IMR-90 (cell line): Measurements from ENCODE around the gene PPARG. TPM values are rescaled to one million over a fixed set of nuclear protein-coding genes. Genes with fewer than 3 reads are reported as not detected.

ENCODE experiments used
- ATAC-seq: fragments of 200-7000 bp; cut with Tn5 transposase; 2 replicates; pipeline ENCODE4 v1.9.1; 2020; ENCODE audit warnings: low read depth, mild to moderate bottlenecking, moderate library complexity
- BruUV-seq: library from RNA; stranded (reverse); fragments of 400-500 nt; replicated peaks from 2 replicates; lab custom pipeline; 2021; lab: Mats Ljungman, UMichigan
- CTCF ChIA-PET: fragments of 300-600 bp; formaldehyde crosslinking; extraction: SDS; loops from one replicate; lab custom pipeline; 2021; ENCODE audit warnings: antibody characterized with exemption; lab: Yijun Ruan, JAX
- POLR2A ChIA-PET: fragments of 300-600 bp; sonication (Branson Sonifier 250); formaldehyde crosslinking; loops from one replicate; lab custom pipeline; 2022; ENCODE audit warnings: antibody characterized with exemption; ENCODE audit not compliant: unreplicated experiment; lab: Charles Lee
- DNase-seq: peaks from one replicate; pipeline ENCODE4 v3.0.0; 2013
- H2AFZ ChIP-seq: replicated peaks from 2 replicates; pipeline ENCODE3; 2013; ENCODE audit warnings: low read length, mild to moderate bottlenecking; ENCODE audit not compliant: poor library complexity
- H2AK5ac ChIP-seq: 2 replicates; pipeline ENCODE4 v1.6.1; 2013; ENCODE audit warnings: low read depth, low read length, inconsistent platforms
- H2AK9ac ChIP-seq: replicated peaks from 2 replicates; pipeline ENCODE3; 2013; ENCODE audit warnings: mild to moderate bottlenecking, low read depth, low read length, moderate library complexity; ENCODE audit not compliant: poor library complexity
- H2BK120ac ChIP-seq: 2 replicates; pipeline ENCODE4 v1.6.1; 2013; ENCODE audit warnings: low read depth, low read length, inconsistent platforms
- H2BK15ac ChIP-seq: 3 replicates; pipeline ENCODE4 v1.6.1; 2013; ENCODE audit warnings: low read depth, low read length, inconsistent platforms
- H2BK20ac ChIP-seq: 2 replicates; pipeline ENCODE4 v1.6.1; 2013; ENCODE audit warnings: low read depth, mild to moderate bottlenecking, inconsistent platforms, low read length, moderate library complexity
- H2BK5ac ChIP-seq: 2 replicates; pipeline ENCODE4 v1.6.1; 2013; ENCODE audit warnings: mild to moderate bottlenecking, low read depth, low read length, inconsistent platforms; ENCODE audit not compliant: poor library complexity, severe bottlenecking
- H3K14ac ChIP-seq: replicated peaks from 2 replicates; pipeline ENCODE4 v1.6.1; 2013; ENCODE audit warnings: low read depth, low read length, inconsistent platforms
- H3K18ac ChIP-seq: 2 replicates; pipeline ENCODE4 v1.6.1; 2013; ENCODE audit warnings: low read depth, low read length, control low read depth
- H3K23ac ChIP-seq: 2 replicates; pipeline ENCODE4 v1.6.1; 2013; ENCODE audit warnings: low read depth, low read length, inconsistent platforms
- H3K27ac ChIP-seq: 2 replicates; pipeline ENCODE4 v1.5.1; 2013; ENCODE audit warnings: mild to moderate bottlenecking, control low read depth, low read length; ENCODE audit not compliant: insufficient read depth
- H3K27me3 ChIP-seq: 2 replicates; pipeline ENCODE4 v1.6.1; 2013; ENCODE audit warnings: low read length; ENCODE audit not compliant: control insufficient read depth, insufficient read depth
- H3K36me3 ChIP-seq: 2 replicates; pipeline ENCODE4 v1.6.1; 2013; ENCODE audit warnings: low read length, mixed read lengths; ENCODE audit not compliant: control insufficient read depth, insufficient read depth
- H3K4ac ChIP-seq: 2 replicates; pipeline ENCODE4 v1.6.1; 2013; ENCODE audit warnings: low read depth, low read length, inconsistent platforms
- H3K4me1 ChIP-seq: 2 replicates; pipeline ENCODE4 v1.6.1; 2013; ENCODE audit warnings: low read length, mixed read lengths; ENCODE audit not compliant: control insufficient read depth, insufficient read depth
- H3K4me2 ChIP-seq: 2 replicates; pipeline ENCODE4 v1.6.1; 2013; ENCODE audit warnings: low read depth, mild to moderate bottlenecking, control low read depth, low read length, moderate library complexity
- H3K4me3 ChIP-seq: 2 replicates; pipeline ENCODE4 v1.5.1; 2013; ENCODE audit warnings: low read depth, mild to moderate bottlenecking, control low read depth, low read length, moderate library complexity; ENCODE audit not compliant: insufficient read depth
- H3K56ac ChIP-seq: 2 replicates; pipeline ENCODE4 v1.6.1; 2013; ENCODE audit warnings: low read length, inconsistent platforms; ENCODE audit not compliant: insufficient read depth; ENCODE audit errors: extremely low read depth
- H3K79me1 ChIP-seq, 2 experiments: 2 replicates each; pipeline ENCODE4 v1.6.1; 2013; ENCODE audit warnings: low read length in 2 of 2, inconsistent platforms in 1 of 2, low read depth in 1 of 2
- H3K9ac ChIP-seq: 2 replicates; pipeline ENCODE4 v1.6.1; 2013; ENCODE audit warnings: low read depth, low read length, control low read depth
- H3K9me1 ChIP-seq: 2 replicates; pipeline ENCODE4 v1.6.1; 2013; ENCODE audit warnings: low read length, inconsistent platforms; ENCODE audit not compliant: insufficient read depth
- H3K9me3 ChIP-seq: 2 replicates; pipeline ENCODE4 v1.6.1; 2013; ENCODE audit warnings: low read length; ENCODE audit not compliant: control insufficient read depth, insufficient read depth
- H4K20me1 ChIP-seq: 2 replicates; pipeline ENCODE4 v1.6.1; 2013; ENCODE audit warnings: low read length, inconsistent platforms; ENCODE audit not compliant: insufficient read depth
- H4K5ac ChIP-seq: 2 replicates; pipeline ENCODE4 v1.6.1; 2013; ENCODE audit warnings: mild to moderate bottlenecking, low read depth, low read length, control low read depth
- H4K8ac ChIP-seq, 2 experiments: 2 replicates each; pipeline ENCODE4 v1.6.1; 2013; ENCODE audit warnings: low read depth in 2 of 2, low read length in 2 of 2, control low read depth in 1 of 2, inconsistent platforms in 1 of 2
- H4K91ac ChIP-seq: 2 replicates; pipeline ENCODE4 v1.6.1; 2013; ENCODE audit warnings: low read depth, low read length, inconsistent platforms; ENCODE audit not compliant: insufficient read depth
- BHLHE40 ChIP-seq: fragments of 150-350 bp; IDR thresholded peaks from 2 replicates; pipeline ENCODE4 v1.6.1; 2016; ENCODE audit warnings: mild to moderate bottlenecking, low read depth, low read length
- CEBPB ChIP-seq: IDR thresholded peaks from 2 replicates; pipeline ENCODE4 v1.6.1; 2012; ENCODE audit warnings: low read depth, low read length, improper control_type of control experiment
- CHD1 ChIP-seq: IDR thresholded peaks from 2 replicates; pipeline ENCODE4 v1.6.1; 2012; ENCODE audit warnings: low read depth, low read length, improper control_type of control experiment
- FOS ChIP-seq: fragments of 150-350 bp; IDR thresholded peaks from 2 replicates; pipeline ENCODE4 v1.6.1; 2016; ENCODE audit warnings: low read depth, low read length
- MAFK ChIP-seq: IDR thresholded peaks from 2 replicates; pipeline ENCODE4 v1.6.1; 2012; ENCODE audit warnings: low read depth, low read length, improper control_type of control experiment
- MAZ ChIP-seq: IDR thresholded peaks from 2 replicates; pipeline ENCODE4 v1.6.1; 2012; ENCODE audit warnings: low read depth, mild to moderate bottlenecking, low read length, improper control_type of control experiment, moderate library complexity, borderline replicate concordance
- MXI1 ChIP-seq: IDR thresholded peaks from 2 replicates; pipeline ENCODE4 v1.6.1; 2012; ENCODE audit warnings: low read depth, mild to moderate bottlenecking, low read length, moderate library complexity, borderline replicate concordance
- NFE2L2 ChIP-seq: fragments of 150-350 bp; IDR thresholded peaks from 2 replicates; pipeline ENCODE4 v1.6.1; 2016; ENCODE audit warnings: low read depth, mild to moderate bottlenecking, low read length
- POLR2A ChIP-seq: IDR thresholded peaks from 2 replicates; pipeline ENCODE4 v1.6.1; 2012; ENCODE audit warnings: mild to moderate bottlenecking, low read depth, low read length
- RAD21 ChIP-seq: IDR thresholded peaks from 2 replicates; pipeline ENCODE4 v1.6.1; 2012; ENCODE audit warnings: low read length, improper control_type of control experiment
- RCOR1 ChIP-seq: IDR thresholded peaks from 2 replicates; pipeline ENCODE4 v1.6.1; 2012; ENCODE audit warnings: mild to moderate bottlenecking, low read length, improper control_type of control experiment; ENCODE audit not compliant: insufficient replicate concordance
- RFX5 ChIP-seq: IDR thresholded peaks from 2 replicates; pipeline ENCODE4 v1.8.0; 2012; ENCODE audit warnings: low read depth, mild to moderate bottlenecking, low read length, moderate library complexity
- SMC3 ChIP-seq: fragments of 150-350 bp; IDR thresholded peaks from 2 replicates; pipeline ENCODE4 v1.6.1; 2016; ENCODE audit warnings: low read depth, mild to moderate bottlenecking, antibody characterized with exemption, low read length, moderate library complexity
- WGBS, 2 experiments: methylation state at CpG; one replicate each; pipeline versions ENCODE4 v1.1.5 to v1.1.7; 2013; ENCODE audit warnings: missing lambda C conversion rate in 2 of 2; ENCODE audit not compliant: insufficient read length in 1 of 2; ENCODE audit errors: extremely low coverage in 2 of 2; 5-methylcytosine and 5-hydroxymethylcytosine counted together
- dilution Hi-C: fragments of 300-500 bp; cut with HindIII; formaldehyde crosslinking; loops from one replicate; pipeline ENCODE4 v1.14.3; 2018; ENCODE audit warnings: low sequenced_read_pairs; ENCODE audit not compliant: unreplicated experiment
- in situ Hi-C: fragments of 300-500 bp; cut with MboI; formaldehyde crosslinking; loops from 3 replicates; pipeline ENCODE4 v1.14.3; 2019; ENCODE audit warnings: low sequenced_read_pairs, inconsistent platforms, mixed read lengths
- intact Hi-C: fragments of 100-400 bp; cut with micrococcal nuclease; formaldehyde crosslinking; loops from 2 replicates; pipeline ENCODE4 v1.10.0; 2022
- polyA plus RNA-seq, 3 experiments: library from polyadenylated mRNA; depleted of rRNA; stranded (reverse); fragments of >200 nt; gene quantifications; 2 replicates each; pipeline ENCODE4 v1.2.3, GENCODE V29; 2012; ENCODE audit warnings: low replicate concordance in 1 of 3
- total RNA-seq: library from RNA; depleted of rRNA; stranded (reverse); fragments of >200 nt; gene quantifications from 2 replicates; pipeline ENCODE4 v1.2.3, GENCODE V29; 2012
- TF ChIP-seq, protein P1 (sequence below): conservative IDR thresholded peaks from 2 replicates; pipeline ENCODE4 v1.5.1; 2012; ENCODE audit warnings: mild to moderate bottlenecking, low read depth, low read length, improper control_type of control experiment
- TF ChIP-seq, protein P2 (sequence below): fragments of 150-350 bp; IDR thresholded peaks from 2 replicates; pipeline ENCODE4 v1.6.1; 2016; ENCODE audit warnings: low read depth, mild to moderate bottlenecking, low read length, moderate library complexity, borderline replicate concordance
- TF ChIP-seq, protein P3 (sequence below): fragments of 150-350 bp; IDR thresholded peaks from 2 replicates; pipeline ENCODE4 v1.6.1; 2017; ENCODE audit warnings: mild to moderate bottlenecking, antibody characterized with exemption, low read length, low read depth

PPARG gene
- total and polyA plus RNA-seq, 2 of the 4 experiments (the other 2 are of a cell fraction) = 11.2 to 23.8 TPM

DNA sequence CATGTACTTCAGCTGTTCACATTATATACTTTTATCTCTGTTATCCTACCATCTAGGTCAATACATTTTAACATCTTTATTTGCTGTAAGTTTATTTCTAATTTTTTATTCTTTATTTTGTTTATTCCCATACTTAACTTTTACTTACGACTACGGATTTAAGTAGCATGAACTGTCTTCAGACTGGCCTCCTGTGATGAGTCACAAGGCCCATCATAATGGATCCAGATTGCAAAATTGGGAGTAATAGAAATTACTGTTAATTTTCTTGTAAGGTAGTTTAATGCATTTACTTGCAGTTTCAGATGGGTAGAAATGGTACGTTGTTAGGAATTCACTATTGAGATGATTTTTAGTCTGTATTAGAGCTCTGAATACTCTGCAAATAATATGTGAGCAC, 45.9 kb downstream of the PPARG start:
- ChIA-PET CTCF (no interaction called here), POLR2A (no interaction called here)
- Histone ChIP-seq H3K27ac (no peak overlapping the region), H3K4me2 (no peak overlapping the region), H2AK9ac (no peak overlapping the region), H3K27me3 (no peaks in the 10 kb centered on the region), H3K9ac (no peak overlapping the region), H2BK15ac (no peak overlapping the region), H3K79me1 (peaks cover 0 to 16% of the 10 kb centered on the region in 2 experiments; a peak in 2 of 4 replicates), H3K4me3 (no peak overlapping the region), H4K91ac (no peak overlapping the region), H2AK5ac (no peak overlapping the region), H3K4ac (no peak overlapping the region), H3K18ac (no peak overlapping the region), H3K9me3 (no peaks in the 10 kb centered on the region), H3K56ac (no peak overlapping the region), H3K14ac (no peak overlapping the region), H3K9me1 (0 out of 2 replicates have a peak, but pooled peaks cover 3% of the 10 kb centered on the region), H3K23ac (no peak overlapping the region), H4K5ac (no peak overlapping the region), H4K20me1 (no peaks in the 10 kb centered on the region), H3K36me3 (no peaks in the 10 kb centered on the region), H3K4me1 (no peaks in the 10 kb centered on the region), H2AFZ (no peak overlapping the region), H2BK20ac (no peak overlapping the region), H2BK120ac (no peak overlapping the region), H4K8ac (no peak overlapping the region), H2BK5ac (no peak overlapping the region)
- no peak for TF ChIP-seq RCOR1
- no peak for TF ChIP-seq CHD1
- no peak for TF ChIP-seq MAFK
- TF ChIP-seq SMC3 = no peak
- TF ChIP-seq, protein P1, sequence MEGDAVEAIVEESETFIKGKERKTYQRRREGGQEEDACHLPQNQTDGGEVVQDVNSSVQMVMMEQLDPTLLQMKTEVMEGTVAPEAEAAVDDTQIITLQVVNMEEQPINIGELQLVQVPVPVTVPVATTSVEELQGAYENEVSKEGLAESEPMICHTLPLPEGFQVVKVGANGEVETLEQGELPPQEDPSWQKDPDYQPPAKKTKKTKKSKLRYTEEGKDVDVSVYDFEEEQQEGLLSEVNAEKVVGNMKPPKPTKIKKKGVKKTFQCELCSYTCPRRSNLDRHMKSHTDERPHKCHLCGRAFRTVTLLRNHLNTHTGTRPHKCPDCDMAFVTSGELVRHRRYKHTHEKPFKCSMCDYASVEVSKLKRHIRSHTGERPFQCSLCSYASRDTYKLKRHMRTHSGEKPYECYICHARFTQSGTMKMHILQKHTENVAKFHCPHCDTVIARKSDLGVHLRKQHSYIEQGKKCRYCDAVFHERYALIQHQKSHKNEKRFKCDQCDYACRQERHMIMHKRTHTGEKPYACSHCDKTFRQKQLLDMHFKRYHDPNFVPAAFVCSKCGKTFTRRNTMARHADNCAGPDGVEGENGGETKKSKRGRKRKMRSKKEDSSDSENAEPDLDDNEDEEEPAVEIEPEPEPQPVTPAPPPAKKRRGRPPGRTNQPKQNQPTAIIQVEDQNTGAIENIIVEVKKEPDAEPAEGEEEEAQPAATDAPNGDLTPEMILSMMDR = no peak
- TF ChIP-seq CEBPB = no peak
- no peak for TF ChIP-seq BHLHE40
- TF ChIP-seq, protein P2, sequence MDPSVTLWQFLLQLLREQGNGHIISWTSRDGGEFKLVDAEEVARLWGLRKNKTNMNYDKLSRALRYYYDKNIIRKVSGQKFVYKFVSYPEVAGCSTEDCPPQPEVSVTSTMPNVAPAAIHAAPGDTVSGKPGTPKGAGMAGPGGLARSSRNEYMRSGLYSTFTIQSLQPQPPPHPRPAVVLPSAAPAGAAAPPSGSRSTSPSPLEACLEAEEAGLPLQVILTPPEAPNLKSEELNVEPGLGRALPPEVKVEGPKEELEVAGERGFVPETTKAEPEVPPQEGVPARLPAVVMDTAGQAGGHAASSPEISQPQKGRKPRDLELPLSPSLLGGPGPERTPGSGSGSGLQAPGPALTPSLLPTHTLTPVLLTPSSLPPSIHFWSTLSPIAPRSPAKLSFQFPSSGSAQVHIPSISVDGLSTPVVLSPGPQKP = no peak
- TF ChIP-seq, protein P3, sequence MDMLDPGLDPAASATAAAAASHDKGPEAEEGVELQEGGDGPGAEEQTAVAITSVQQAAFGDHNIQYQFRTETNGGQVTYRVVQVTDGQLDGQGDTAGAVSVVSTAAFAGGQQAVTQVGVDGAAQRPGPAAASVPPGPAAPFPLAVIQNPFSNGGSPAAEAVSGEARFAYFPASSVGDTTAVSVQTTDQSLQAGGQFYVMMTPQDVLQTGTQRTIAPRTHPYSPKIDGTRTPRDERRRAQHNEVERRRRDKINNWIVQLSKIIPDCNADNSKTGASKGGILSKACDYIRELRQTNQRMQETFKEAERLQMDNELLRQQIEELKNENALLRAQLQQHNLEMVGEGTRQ = no peak
- no peak for TF ChIP-seq NFE2L2
- TF ChIP-seq FOS = no peak
- TF ChIP-seq MXI1 = no peak
- no peak for TF ChIP-seq RFX5
- no peak for TF ChIP-seq MAZ
- no peak for TF ChIP-seq POLR2A
- TF ChIP-seq RAD21 = no peak
- no CpG with 5 or more reads among the region's 3 CpGs for WGBS, 2 experiments
- BruUV-seq = no TSS peak
- intact Hi-C loops = no loop called here
- ATAC-seq (no peak), DNase-seq (no peak)
- dilution Hi-C loops = no loop called here
- in situ Hi-C loops = no loop called here
